HG02870 (cell line): ENCODE measurements around the gene TMEM59.
A peak's percentile ranks its signal among the peaks of the same experiment; 100 is the strongest.
"Not testable (repeated sequence)": the region's sequence is repeated elsewhere in the genome, so short reads cannot be mapped to it uniquely, and the experiment has no call there.

Experiments
- ATAC-seq: cut with Tn5 transposase; IDR thresholded peaks from one replicate; pipeline ENCODE4 v1.9.1; 2021; ENCODE audit warnings: mild to moderate bottlenecking, moderate library complexity; ENCODE audit not compliant: unreplicated experiment

Gene TMEM59

GRCh38 chr1:54052934-54053744, at the start of gene TMEM59, which contains the start of gene TCEANC2:
Gene TMEM59, minus strand, starts transcription at chr1:54053204. Its CDS starts 16 bp downstream, at chr1:54053188.
Gene TCEANC2, plus strand, starts transcription at chr1:54053608. Its CDS starts 815 bp downstream, at chr1:54054423.
- peak; percentile 84 for ATAC-seq

- no peak for ATAC-seq
Observed at GRCh38 chr1:54100500-54100899, 47.5 kb upstream of the TMEM59 start.

GRCh38 chr1:54099061-54099610, 46.1 kb upstream of the TMEM59 start:
- ATAC-seq, result no peak

- ATAC-seq, result no peak
Observed at GRCh38 chr1:54096877-54097240, 43.9 kb upstream of the TMEM59 start.

GRCh38 chr1:54096227-54096876, 43.3 kb upstream of the TMEM59 start:
- no peak for ATAC-seq

GRCh38 chr1:54095546-54096226, 42.7 kb upstream of the TMEM59 start:
- no peak for ATAC-seq

GRCh38 chr1:54094730-54095105, 41.7 kb upstream of the TMEM59 start:
- not testable (repeated sequence) for ATAC-seq

GRCh38 chr1:54094001-54094729, 41.2 kb upstream of the TMEM59 start:
- ATAC-seq, result no peak

GRCh38 chr1:54091666-54092065, 38.7 kb upstream of the TMEM59 start:
- ATAC-seq, result no peak

GRCh38 chr1:54088385-54088784, 35.4 kb upstream of the TMEM59 start:
- no peak for ATAC-seq

- no peak for ATAC-seq
Observed at GRCh38 chr1:54086754-54087153, 33.8 kb upstream of the TMEM59 start.

GRCh38 chr1:54084794-54085193, 31.8 kb upstream of the TMEM59 start:
- ATAC-seq, result no peak

GRCh38 chr1:54081306-54082270, 28.6 kb upstream of the TMEM59 start:
- peak; percentile 68 for ATAC-seq

GRCh38 chr1:54080598-54081049, 27.6 kb upstream of the TMEM59 start:
- no peak for ATAC-seq

GRCh38 chr1:54077359-54077758, 24.4 kb upstream of the TMEM59 start:
- no peak for ATAC-seq

GRCh38 chr1:54070171-54070837, 17.3 kb upstream of the TMEM59 start:
- peak; percentile 69 for ATAC-seq

- no peak for ATAC-seq
Observed at GRCh38 chr1:54069791-54070170, 16.8 kb upstream of the TMEM59 start.

GRCh38 chr1:54064299-54064698, 11.3 kb upstream of the TMEM59 start:
- no peak for ATAC-seq

- ATAC-seq, result no peak
Observed at GRCh38 chr1:54054438-54054749, 1.4 kb upstream of the TMEM59 start.
